ENCODE data around the gene HORMAD2. TPM values are rescaled to one million over a fixed set of nuclear protein-coding genes. Genes with fewer than 3 reads are reported as not detected.

HORMAD2 gene
- total RNA-seq, 1 experiment from 2014 or later, result not detected

- DNase-seq (ENCODE audit: low read depth), result peak; percentile 28
Measured at GRCh38 chr22:30225220-30225927, 145.1 kb downstream of the HORMAD2 start.

- peak; percentile 37 for DNase-seq (ENCODE audit: low read depth)
Measured at GRCh38 chr22:30226192-30226832, 146.0 kb downstream of the HORMAD2 start.

Other genes starting within 250 kb of the HORMAD2 start
- gene ASCC2, start 242.2 kb upstream of the HORMAD2 start, total RNA-seq (2014; rRNA removed; shearing (Covaris generic)), result 48.0 and 49.1 TPM in 2 replicates
- 9.5 and 10.9 TPM in 2 replicates for gene MTMR3, start 197.3 kb upstream of the HORMAD2 start, total RNA-seq (2014; rRNA removed; shearing (Covaris generic))
- 7.7 and 8.8 TPM in 2 replicates for gene LIF, start 166.3 kb downstream of the HORMAD2 start, total RNA-seq (2014; rRNA removed; shearing (Covaris generic))
- gene OSM, start 186.4 kb downstream of the HORMAD2 start, total RNA-seq (2014; rRNA removed; shearing (Covaris generic)), result not detected in 2 replicates
- 1.5 and 6.1 TPM in 2 replicates for gene CASTOR1, start 209.0 kb downstream of the HORMAD2 start, total RNA-seq (2014; rRNA removed; shearing (Covaris generic))
- gene TBC1D10A, start 246.5 kb downstream of the HORMAD2 start, total RNA-seq (2014; rRNA removed; shearing (Covaris generic)), result 11.1 and 12.9 TPM in 2 replicates

Measured in HT1080 (cell line).